ENCODE data around the gene MAST4.

GRCh38 chr5:66909364-66909763 is 313.2 kb downstream of the MAST4 start:
- TF ChIP-seq CTCF (IDR thresholded peaks at IDR 0.05) = no peak
- TF ChIP-seq EP300 (IDR thresholded peaks at IDR 0.05) = no peak
- TF ChIP-seq POLR2A (IDR thresholded peaks at IDR 0.05) = no peak
- no peak for TF ChIP-seq POLR2AphosphoS5 (IDR thresholded peaks at IDR 0.05)

Measured in gastroesophageal sphincter (tissue), 3 donors.